ENCODE data around the gene AHR. TPM values are rescaled to one million over a fixed set of nuclear protein-coding genes. Genes with fewer than 3 reads are reported as not detected.
"Not testable (repeated sequence)": the region's sequence is repeated elsewhere in the genome, so short reads cannot be mapped to it uniquely, and the experiment has no call there.

The AHR gene
- total RNA-seq, 2 experiments from 2014 or later, result 37.7 to 38.0 TPM

GRCh38 chr7:17328641-17329040 lies 30.2 kb downstream of the AHR start:
- Mint-ChIP-seq H3K36me3 (ENCODE audit: low read depth) (peaks cover 37% of the 10 kb centered on the region), H3K9me3 (no peaks in the 10 kb centered on the region), H3K27ac (no peak overlapping the region), H3K27me3 (no peaks in the 10 kb centered on the region), H3K4me3 (no peak overlapping the region), H3K4me1 (no peaks in the 10 kb centered on the region)
- POLR2A ChIA-PET, result no interaction called here
- no peak for DNase-seq
- CTCF ChIA-PET, result no interaction called here

DNA sequence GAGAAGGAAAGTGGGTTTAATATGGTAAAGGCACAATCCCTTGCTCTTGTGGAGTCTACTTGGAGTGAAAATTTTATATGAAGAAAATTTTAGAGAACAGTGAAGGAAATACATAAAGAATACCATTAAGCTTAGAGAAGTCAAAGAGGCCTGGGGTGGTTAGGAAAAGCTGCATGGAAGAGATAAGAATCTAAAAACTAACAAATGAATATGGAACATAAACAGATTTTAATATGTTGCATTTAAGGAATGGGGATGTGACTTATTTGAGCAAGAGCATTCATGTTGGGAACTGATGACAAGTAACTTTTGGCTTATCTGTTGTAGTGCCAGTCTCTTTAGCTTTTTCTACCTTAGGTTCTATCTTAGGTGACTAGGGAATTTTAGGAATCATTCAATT lies 31.0 kb downstream of the AHR start:
- Mint-ChIP-seq H3K4me1 (no peaks in the 10 kb centered on the region), H3K27ac (no peak overlapping the region), H3K36me3 (ENCODE audit: low read depth) (peaks cover 43% of the 10 kb centered on the region), H3K4me3 (no peak overlapping the region), H3K9me3 (no peaks in the 10 kb centered on the region), H3K27me3 (no peaks in the 10 kb centered on the region)
- DNase-seq, result no peak
- POLR2A ChIA-PET, result no interaction called here
- CTCF ChIA-PET, result no interaction called here

DNA sequence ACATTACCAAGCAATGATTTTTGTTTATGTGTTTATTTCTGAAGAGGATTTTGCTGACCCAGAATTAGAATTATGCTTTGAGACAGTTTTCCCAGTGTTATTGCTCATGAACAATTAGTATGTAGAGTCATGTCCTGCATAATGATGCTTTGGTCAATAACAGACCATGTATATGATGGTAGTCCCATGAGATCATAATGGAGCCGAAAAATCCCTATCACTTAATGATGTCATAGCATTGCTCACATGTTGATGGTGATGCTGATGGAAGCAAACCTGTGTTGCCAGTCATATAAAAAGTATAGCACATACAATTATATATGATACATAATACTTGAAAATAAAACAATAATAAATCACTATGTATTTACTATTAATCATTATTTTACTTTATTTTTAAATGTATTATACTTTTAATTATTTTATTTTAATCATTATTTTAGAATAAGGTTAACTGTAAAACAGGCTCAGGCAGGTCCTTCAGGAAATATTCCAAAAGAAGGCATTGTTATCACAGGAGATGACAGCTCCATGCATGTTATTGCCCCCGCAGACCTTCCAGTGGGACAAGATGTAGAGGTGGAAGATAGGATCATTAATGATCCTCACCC lies 33.5 kb downstream of the AHR start:
- Mint-ChIP-seq H3K9me3 (no peaks in the 10 kb centered on the region), H3K27me3 (no peaks in the 10 kb centered on the region), H3K27ac (no peak overlapping the region), H3K4me1 (no peaks in the 10 kb centered on the region), H3K36me3 (ENCODE audit: low read depth) (peaks cover 44% of the 10 kb centered on the region), H3K4me3 (no peak overlapping the region)
- no peak for DNase-seq
- POLR2A ChIA-PET, result no interaction called here
- CTCF ChIA-PET, result interaction anchor here (0.6 kb wide), 1 partner anchor 349 kb away, joined by 7 read pairs; no protein-coding TSS in a partner anchor

DNA sequence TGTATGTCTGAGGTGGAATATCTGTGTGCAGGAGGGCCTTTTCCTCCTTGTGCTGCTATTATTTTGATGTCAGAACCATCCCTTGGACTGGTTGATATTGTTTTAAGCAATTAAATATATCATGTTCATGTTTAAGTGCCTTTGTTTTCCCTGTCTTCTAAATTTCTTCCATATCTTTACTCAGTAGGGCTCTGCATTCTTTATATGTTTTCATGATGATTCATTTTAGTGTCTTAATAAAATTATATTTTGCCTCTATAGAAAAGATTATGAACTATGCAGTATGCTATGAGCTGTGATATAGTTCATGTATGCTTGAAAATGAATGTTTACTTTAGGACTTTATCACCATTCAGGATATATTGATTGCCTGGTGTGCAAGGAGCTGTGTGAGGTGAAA lies 34.8 kb downstream of the AHR start:
- ChIA-PET CTCF (no interaction called here), POLR2A (no interaction called here)
- H3K4me3 Mint-ChIP-seq, result no peak overlapping the region
- H3K27ac Mint-ChIP-seq, result no peak overlapping the region
- H3K27me3 Mint-ChIP-seq, result no peaks in the 10 kb centered on the region
- no peak for DNase-seq
- peaks cover 48% of the 10 kb centered on the region for H3K36me3 Mint-ChIP-seq (ENCODE audit: low read depth)
- no peaks in the 10 kb centered on the region for H3K4me1 Mint-ChIP-seq
- peaks cover 2% of the 10 kb centered on the region for H3K9me3 Mint-ChIP-seq

GRCh38 chr7:17336168-17336567 lies 37.7 kb downstream of the AHR start:
- no peaks in the 10 kb centered on the region for H3K27me3 Mint-ChIP-seq
- DNase-seq, result no peak
- CTCF ChIA-PET, result no interaction called here
- no peak overlapping the region for H3K27ac Mint-ChIP-seq
- no peaks in the 10 kb centered on the region for H3K4me1 Mint-ChIP-seq
- peaks cover 2% of the 10 kb centered on the region for H3K9me3 Mint-ChIP-seq
- no peak overlapping the region for H3K4me3 Mint-ChIP-seq
- POLR2A ChIA-PET, result no interaction called here
- H3K36me3 Mint-ChIP-seq (ENCODE audit: low read depth), result peaks cover 54% of the 10 kb centered on the region

DNA sequence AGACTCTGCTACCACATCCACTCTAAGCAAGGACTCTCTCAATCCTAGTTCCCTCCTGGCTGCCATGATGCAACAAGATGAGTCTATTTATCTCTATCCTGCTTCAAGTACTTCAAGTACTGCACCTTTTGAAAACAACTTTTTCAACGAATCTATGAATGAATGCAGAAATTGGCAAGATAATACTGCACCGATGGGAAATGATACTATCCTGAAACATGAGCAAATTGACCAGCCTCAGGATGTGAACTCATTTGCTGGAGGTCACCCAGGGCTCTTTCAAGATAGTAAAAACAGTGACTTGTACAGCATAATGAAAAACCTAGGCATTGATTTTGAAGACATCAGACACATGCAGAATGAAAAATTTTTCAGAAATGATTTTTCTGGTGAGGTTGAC lies 40.7 kb downstream of the AHR start:
- DNase-seq, result no peak
- Mint-ChIP-seq H3K27ac (no peak overlapping the region), H3K4me1 (peaks cover 7% of the 10 kb centered on the region), H3K9me3 (peaks cover 2% of the 10 kb centered on the region), H3K36me3 (ENCODE audit: low read depth) (peaks cover 48% of the 10 kb centered on the region), H3K4me3 (no peak overlapping the region), H3K27me3 (no peaks in the 10 kb centered on the region)
- CTCF ChIA-PET, result no interaction called here
- POLR2A ChIA-PET, result no interaction called here

GRCh38 chr7:17339952-17340351 lies 41.5 kb downstream of the AHR start:
- POLR2A ChIA-PET, result no interaction called here
- CTCF ChIA-PET, result interaction anchor here (0.6 kb wide), 1 partner anchor 483 kb away, joined by 3 read pairs; no protein-coding TSS in a partner anchor
- Mint-ChIP-seq H3K27me3 (no peaks in the 10 kb centered on the region), H3K36me3 (ENCODE audit: low read depth) (peaks cover 46% of the 10 kb centered on the region), H3K4me1 (peaks cover 7% of the 10 kb centered on the region), H3K27ac (no peak overlapping the region), H3K4me3 (no peak overlapping the region), H3K9me3 (peaks cover 2% of the 10 kb centered on the region)
- DNase-seq, result no peak

GRCh38 chr7:17340655-17341054 lies 42.2 kb downstream of the AHR start:
- H3K27me3 Mint-ChIP-seq, result no peaks in the 10 kb centered on the region
- no peak for DNase-seq
- H3K4me3 Mint-ChIP-seq, result no peak overlapping the region
- no peak overlapping the region for H3K27ac Mint-ChIP-seq
- peaks cover 7% of the 10 kb centered on the region for H3K4me1 Mint-ChIP-seq
- peaks cover 44% of the 10 kb centered on the region for H3K36me3 Mint-ChIP-seq (ENCODE audit: low read depth)
- ChIA-PET CTCF (interaction anchor here (0.6 kb wide), 1 partner anchor 484 kb away, joined by 3 read pairs; no protein-coding TSS in a partner anchor), POLR2A (no interaction called here)
- peaks cover 2% of the 10 kb centered on the region for H3K9me3 Mint-ChIP-seq

- no peaks in the 10 kb centered on the region for H3K9me3 Mint-ChIP-seq
- no peak overlapping the region for H3K27ac Mint-ChIP-seq
- DNase-seq, result no peak
- peaks cover 7% of the 10 kb centered on the region for H3K4me1 Mint-ChIP-seq
- POLR2A ChIA-PET, result no interaction called here
- peaks cover 37% of the 10 kb centered on the region for H3K36me3 Mint-ChIP-seq (ENCODE audit: low read depth)
- CTCF ChIA-PET, result interaction anchor here (0.5 kb wide), 1 partner anchor 360 kb away, joined by 3 read pairs; no protein-coding TSS in a partner anchor
- no peaks in the 10 kb centered on the region for H3K27me3 Mint-ChIP-seq
- no peak overlapping the region for H3K4me3 Mint-ChIP-seq
These were observed 44.3 kb downstream of the AHR start for GRCh38 chr7:17342756-17343155.

GRCh38 chr7:17347401-17347800 lies 48.9 kb downstream of the AHR start:
- DNase-seq, result no peak

DNA sequence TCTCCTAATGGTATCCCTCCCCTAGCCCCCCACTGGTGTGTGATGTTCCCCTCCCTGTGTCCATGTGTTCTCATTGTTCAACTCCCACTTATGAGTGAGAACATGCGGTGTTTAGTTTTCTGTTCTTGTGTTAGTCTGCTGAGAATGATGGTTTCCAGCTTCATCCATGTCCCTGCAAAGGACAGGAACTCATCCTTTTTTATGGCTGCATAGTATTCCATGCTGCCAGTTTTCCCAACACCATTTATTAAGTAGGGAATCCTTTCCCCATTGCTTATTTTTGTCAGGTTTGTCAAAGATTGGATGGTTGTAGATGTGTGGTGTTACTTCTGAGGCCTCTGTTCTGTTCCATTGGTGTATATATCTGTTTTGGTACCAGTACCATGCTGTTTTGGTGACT lies 50.5 kb downstream of the AHR start:
- H3K27me3 Mint-ChIP-seq, CTCF ChIA-PET, H3K27ac Mint-ChIP-seq, H3K4me3 Mint-ChIP-seq, H3K4me1 Mint-ChIP-seq, DNase-seq, POLR2A ChIA-PET: not testable (repeated sequence)
- H3K9me3 Mint-ChIP-seq, result peaks cover 26% of the 10 kb centered on the region
- H3K36me3 Mint-ChIP-seq (ENCODE audit: low read depth), result peaks cover 65% of the 10 kb centered on the region

More at GRCh38 chr7:17347401-17347800, 48.9 kb downstream of the AHR start:
- Mint-ChIP-seq H3K9me3 (peaks cover 21% of the 10 kb centered on the region), H3K36me3 (ENCODE audit: low read depth) (peaks cover 61% of the 10 kb centered on the region), H3K27ac (no peak overlapping the region), H3K4me3 (no peak overlapping the region), H3K27me3 (no peaks in the 10 kb centered on the region), H3K4me1 (peaks cover 6% of the 10 kb centered on the region)
- ChIA-PET POLR2A (no interaction called here), CTCF (no interaction called here)

DNA sequence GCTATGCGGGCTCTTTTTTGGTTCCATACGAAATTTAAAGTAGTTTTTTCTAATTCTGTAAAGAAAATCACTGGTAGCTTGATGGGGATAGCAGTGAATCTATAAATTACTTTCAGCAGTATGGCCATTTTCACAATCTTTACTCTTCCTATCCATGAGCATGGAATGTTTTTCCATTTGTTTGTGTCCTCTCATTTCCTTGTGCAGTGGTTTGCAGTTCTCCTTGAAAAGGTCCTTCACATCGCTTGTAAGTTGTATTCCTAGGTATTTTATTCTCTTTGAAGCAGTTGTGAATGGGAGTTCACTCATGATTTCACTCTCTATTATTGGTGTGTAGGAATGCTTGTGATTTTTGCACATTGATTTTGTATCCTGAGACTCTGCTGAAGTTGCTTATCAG lies 51.9 kb downstream of the AHR start:
- POLR2A ChIA-PET, H3K27ac Mint-ChIP-seq, H3K4me1 Mint-ChIP-seq, CTCF ChIA-PET, H3K4me3 Mint-ChIP-seq, H3K27me3 Mint-ChIP-seq, DNase-seq: not testable (repeated sequence)
- Mint-ChIP-seq H3K36me3 (ENCODE audit: low read depth) (peaks cover 69% of the 10 kb centered on the region), H3K9me3 (peaks cover 26% of the 10 kb centered on the region)

DNA sequence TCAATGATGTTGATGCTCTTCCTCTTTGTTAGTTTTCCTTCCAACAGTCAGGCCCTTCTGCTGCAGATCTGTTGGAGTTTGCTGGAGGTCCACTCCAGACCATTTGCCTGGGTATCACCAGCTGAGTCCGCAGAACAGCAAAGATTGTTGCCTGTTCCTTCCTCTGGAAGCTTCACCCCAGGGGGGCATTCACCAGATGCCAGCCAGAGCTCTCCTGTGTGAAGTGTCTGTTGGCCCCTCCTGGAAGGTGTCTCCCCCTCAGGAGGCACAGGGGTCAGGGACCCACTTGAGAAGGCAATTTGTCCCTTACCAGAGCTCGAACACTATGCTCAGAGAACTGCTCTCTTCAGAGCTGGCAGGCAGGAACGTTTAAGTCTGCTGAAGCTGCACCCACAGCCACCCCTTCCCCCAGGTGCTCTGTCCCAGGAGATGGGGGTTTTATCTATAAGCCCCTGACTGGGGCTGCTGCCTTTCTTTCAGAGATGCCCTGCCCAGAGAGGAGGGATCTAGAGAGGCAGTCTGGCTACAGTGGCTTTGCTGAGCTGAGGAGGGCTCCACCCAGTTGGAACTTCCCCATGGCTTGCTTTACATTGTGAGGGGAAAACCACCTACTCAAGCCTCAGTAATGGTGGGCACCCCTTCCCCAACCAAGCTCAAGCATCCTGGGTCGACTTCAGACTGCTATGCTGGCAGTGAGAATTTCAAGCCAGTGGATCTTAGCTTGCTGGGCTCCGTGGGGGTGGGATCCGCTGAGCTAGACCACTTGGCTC lies 55.4 kb downstream of the AHR start:
- H3K4me1 Mint-ChIP-seq, H3K4me3 Mint-ChIP-seq, DNase-seq, H3K27me3 Mint-ChIP-seq, H3K27ac Mint-ChIP-seq, POLR2A ChIA-PET: not testable (repeated sequence)
- Mint-ChIP-seq H3K36me3 (ENCODE audit: low read depth) (peaks cover 63% of the 10 kb centered on the region), H3K9me3 (peaks cover 26% of the 10 kb centered on the region)
- CTCF ChIA-PET, result interaction anchor here (1.5 kb wide), 1 partner anchor 11 kb away, joined by 5 read pairs; no protein-coding TSS in a partner anchor

DNA sequence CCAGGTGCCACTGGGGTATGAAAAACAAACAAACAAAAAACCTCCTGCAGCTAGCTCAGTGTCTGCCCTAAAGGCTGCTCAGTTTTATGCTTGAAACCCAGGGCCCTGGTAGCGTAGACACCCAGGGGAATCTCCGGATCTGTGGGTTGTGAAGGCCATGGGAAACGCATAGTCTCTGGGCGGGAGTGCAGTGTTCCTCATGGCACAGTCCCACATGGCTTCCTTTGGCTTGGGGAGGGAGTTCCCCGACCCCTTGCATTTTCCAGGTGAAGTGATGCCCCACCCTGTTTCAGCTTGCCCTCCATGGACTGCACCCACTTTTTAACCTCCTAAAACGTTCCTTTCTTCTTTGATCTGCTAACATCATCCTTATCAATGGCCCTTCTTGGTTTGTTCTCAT lies 56.0 kb downstream of the AHR start:
- Mint-ChIP-seq H3K27me3 (no peaks in the 10 kb centered on the region), H3K9me3 (peaks cover 22% of the 10 kb centered on the region), H3K36me3 (ENCODE audit: low read depth) (peaks cover 57% of the 10 kb centered on the region), H3K4me3 (no peak overlapping the region), H3K27ac (no peak overlapping the region), H3K4me1 (no peaks in the 10 kb centered on the region)
- ChIA-PET POLR2A (no interaction called here), CTCF (interaction anchor here (1.5 kb wide), 1 partner anchor 10 kb away, joined by 5 read pairs; no protein-coding TSS in a partner anchor)
- DNase-seq, result no peak
